Astrocyte (in vitro differentiated cells and primary cell): ENCODE results near the gene IRGC. TPM values are rescaled to one million over a fixed set of nuclear protein-coding genes. Genes with fewer than 3 reads are reported as not detected.

ENCODE experiments used
- DNase-seq: peaks from one replicate; pipeline ENCODE4 v3.0.0-alpha.2; 2010; ENCODE audit warnings: low read depth
- FAIRE-seq: peaks from 2 replicates; lab custom pipeline; 2011; peaks lifted over from hg19 to GRCh38; lab: Jason Lieb, UNC
- H2AFZ ChIP-seq: 2 replicates; pipeline ENCODE4 v1.6.0; 2012; ENCODE audit warnings: low read depth, low read length, inconsistent platforms
- H3K27ac ChIP-seq: 2 replicates; pipeline ENCODE4 v1.5.1; 2011; ENCODE audit warnings: low read depth, low read length, inconsistent platforms
- H3K27me3 ChIP-seq: 2 replicates; pipeline ENCODE4 v1.6.0; 2011; ENCODE audit warnings: low read length, inconsistent platforms; ENCODE audit not compliant: insufficient read depth
- H3K36me3 ChIP-seq: 2 replicates; pipeline ENCODE4 v1.5.1; 2011; ENCODE audit warnings: low read length, inconsistent platforms; ENCODE audit not compliant: insufficient read depth
- H3K4me1 ChIP-seq: 2 replicates; pipeline ENCODE4 v1.5.1; 2011; ENCODE audit warnings: low read length, inconsistent platforms; ENCODE audit not compliant: insufficient read depth
- H3K4me2 ChIP-seq: 2 replicates; pipeline ENCODE4 v1.6.0; 2012; ENCODE audit warnings: low read length, inconsistent platforms
- H3K4me3 ChIP-seq: 2 replicates; pipeline ENCODE4 v1.5.1; 2011; ENCODE audit warnings: low read depth, mild to moderate bottlenecking, low read length, inconsistent platforms; ENCODE audit not compliant: insufficient read depth
- H3K79me2 ChIP-seq: 2 replicates; pipeline ENCODE4 v1.6.0; 2012; ENCODE audit warnings: mild to moderate bottlenecking, low read length, inconsistent platforms; ENCODE audit not compliant: insufficient read depth
- H3K9ac ChIP-seq: 2 replicates; pipeline ENCODE4 v1.6.0; 2012; ENCODE audit warnings: mild to moderate bottlenecking, low read length, inconsistent platforms
- H3K9me3 ChIP-seq: 2 replicates; pipeline ENCODE4 v1.5.1; 2012; ENCODE audit warnings: low read depth, mild to moderate bottlenecking, low read length, inconsistent platforms; ENCODE audit not compliant: insufficient read depth
- H4K20me1 ChIP-seq: 2 replicates; pipeline ENCODE4 v1.6.0; 2012; ENCODE audit warnings: low read length, inconsistent platforms; ENCODE audit not compliant: insufficient read depth
- H3K27ac Mint-ChIP-seq: one replicate; pipeline ENCODE4 v1.8.0; 2021; ENCODE audit warnings: mild to moderate bottlenecking, mixed read lengths; ENCODE audit not compliant: unreplicated experiment
- H3K27me3 Mint-ChIP-seq: one replicate; pipeline ENCODE4 v1.8.0; 2021; ENCODE audit warnings: low read depth, mixed read lengths; ENCODE audit not compliant: unreplicated experiment
- H3K36me3 Mint-ChIP-seq: one replicate; pipeline ENCODE4 v1.8.0; 2021; ENCODE audit warnings: low read depth, mixed read lengths; ENCODE audit not compliant: unreplicated experiment
- H3K4me1 Mint-ChIP-seq: one replicate; pipeline ENCODE4 v1.8.0; 2021; ENCODE audit warnings: low read depth, mixed read lengths; ENCODE audit not compliant: unreplicated experiment
- H3K4me3 Mint-ChIP-seq: one replicate; pipeline ENCODE4 v1.8.0; 2021; ENCODE audit warnings: mild to moderate bottlenecking, moderate library complexity, mixed read lengths; ENCODE audit not compliant: unreplicated experiment
- H3K9me3 Mint-ChIP-seq: one replicate; pipeline ENCODE4 v1.8.0; 2021; ENCODE audit warnings: mild to moderate bottlenecking, mixed read lengths; ENCODE audit not compliant: unreplicated experiment
- EZH2 ChIP-seq: IDR thresholded peaks from 2 replicates; pipeline ENCODE4 v1.6.1; 2012; ENCODE audit warnings: mild to moderate bottlenecking, low read length, inconsistent platforms; ENCODE audit not compliant: insufficient read depth
- total RNA-seq: library from RNA; stranded (reverse); gene quantifications from 2 replicates; pipeline ENCODE4 v1.2.1, GENCODE V29; 2021
- TF ChIP-seq, protein P1 (sequence below): IDR thresholded peaks from 2 replicates; pipeline ENCODE4 v1.5.1; 2011; ENCODE audit warnings: low read depth, mild to moderate bottlenecking, inconsistent platforms, low read length, moderate library complexity; ENCODE audit not compliant: insufficient read depth

The IRGC gene
- total RNA-seq, 1 donor from 2014 or later = not detected

GRCh38 chr19:43729919-43730318 is 14.0 kb downstream of the IRGC start:
- Histone ChIP-seq H4K20me1 (peaks cover 4% of the 10 kb centered on the region), H3K27ac (no peak overlapping the region), H2AFZ (no peak overlapping the region), H3K4me1 (no peaks in the 10 kb centered on the region), H3K27me3 (no peaks in the 10 kb centered on the region), H3K79me2 (no peaks in the 10 kb centered on the region), H3K4me2 (no peak overlapping the region), H3K4me3 (no peak overlapping the region), H3K36me3 (peaks cover 25% of the 10 kb centered on the region), H3K9me3 (no peaks in the 10 kb centered on the region), H3K9ac (no peak overlapping the region)
- no peak for FAIRE-seq
- Mint-ChIP-seq H3K4me3 (peak overlapping the region; percentile 4), H3K27me3 (no peaks in the 10 kb centered on the region), H3K27ac (no peak overlapping the region), H3K36me3 (peaks cover 43% of the 10 kb centered on the region), H3K4me1 (peaks cover 3% of the 10 kb centered on the region), H3K9me3 (no peaks in the 10 kb centered on the region)
- TF ChIP-seq, protein P1, sequence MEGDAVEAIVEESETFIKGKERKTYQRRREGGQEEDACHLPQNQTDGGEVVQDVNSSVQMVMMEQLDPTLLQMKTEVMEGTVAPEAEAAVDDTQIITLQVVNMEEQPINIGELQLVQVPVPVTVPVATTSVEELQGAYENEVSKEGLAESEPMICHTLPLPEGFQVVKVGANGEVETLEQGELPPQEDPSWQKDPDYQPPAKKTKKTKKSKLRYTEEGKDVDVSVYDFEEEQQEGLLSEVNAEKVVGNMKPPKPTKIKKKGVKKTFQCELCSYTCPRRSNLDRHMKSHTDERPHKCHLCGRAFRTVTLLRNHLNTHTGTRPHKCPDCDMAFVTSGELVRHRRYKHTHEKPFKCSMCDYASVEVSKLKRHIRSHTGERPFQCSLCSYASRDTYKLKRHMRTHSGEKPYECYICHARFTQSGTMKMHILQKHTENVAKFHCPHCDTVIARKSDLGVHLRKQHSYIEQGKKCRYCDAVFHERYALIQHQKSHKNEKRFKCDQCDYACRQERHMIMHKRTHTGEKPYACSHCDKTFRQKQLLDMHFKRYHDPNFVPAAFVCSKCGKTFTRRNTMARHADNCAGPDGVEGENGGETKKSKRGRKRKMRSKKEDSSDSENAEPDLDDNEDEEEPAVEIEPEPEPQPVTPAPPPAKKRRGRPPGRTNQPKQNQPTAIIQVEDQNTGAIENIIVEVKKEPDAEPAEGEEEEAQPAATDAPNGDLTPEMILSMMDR = no peak
- no peak for TF ChIP-seq EZH2
- DNase-seq = no peak

DNA sequence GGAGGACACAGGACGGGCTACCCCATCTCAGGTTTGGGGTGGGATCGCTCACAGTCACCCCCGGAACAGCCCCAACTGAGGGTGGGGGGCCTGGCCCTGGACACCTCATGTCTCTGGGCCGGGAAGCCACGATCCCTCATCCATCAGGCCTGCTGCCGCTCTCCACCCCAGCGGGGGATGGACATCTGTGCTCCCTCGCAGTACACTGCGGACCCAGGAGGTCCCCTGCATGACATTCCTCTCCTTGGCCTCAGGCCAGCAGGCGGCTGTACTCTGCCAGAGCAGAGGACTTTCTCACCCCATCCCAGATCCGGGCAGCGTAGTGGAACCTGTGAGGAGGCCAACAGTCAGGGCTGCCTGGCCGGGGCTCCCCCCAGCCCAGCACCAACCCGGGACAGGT is 15.5 kb downstream of the IRGC start:
- Histone ChIP-seq H3K4me1 (no peaks in the 10 kb centered on the region), H3K4me3 (no peak overlapping the region), H3K79me2 (no peaks in the 10 kb centered on the region), H3K9me3 (no peaks in the 10 kb centered on the region), H3K4me2 (no peak overlapping the region), H3K9ac (no peak overlapping the region), H2AFZ (no peak overlapping the region), H4K20me1 (peaks cover 4% of the 10 kb centered on the region), H3K27ac (no peak overlapping the region), H3K27me3 (no peaks in the 10 kb centered on the region), H3K36me3 (peaks cover 36% of the 10 kb centered on the region)
- no peak for TF ChIP-seq EZH2
- TF ChIP-seq, protein P1 = no peak
- H3K4me1 Mint-ChIP-seq = peaks cover 10% of the 10 kb centered on the region
- no peak for DNase-seq
- no peaks in the 10 kb centered on the region for H3K9me3 Mint-ChIP-seq
- H3K4me3 Mint-ChIP-seq = no peak overlapping the region
- no peak for FAIRE-seq
- no peaks in the 10 kb centered on the region for H3K27me3 Mint-ChIP-seq
- H3K36me3 Mint-ChIP-seq = peaks cover 43% of the 10 kb centered on the region
- H3K27ac Mint-ChIP-seq = no peak overlapping the region

DNA sequence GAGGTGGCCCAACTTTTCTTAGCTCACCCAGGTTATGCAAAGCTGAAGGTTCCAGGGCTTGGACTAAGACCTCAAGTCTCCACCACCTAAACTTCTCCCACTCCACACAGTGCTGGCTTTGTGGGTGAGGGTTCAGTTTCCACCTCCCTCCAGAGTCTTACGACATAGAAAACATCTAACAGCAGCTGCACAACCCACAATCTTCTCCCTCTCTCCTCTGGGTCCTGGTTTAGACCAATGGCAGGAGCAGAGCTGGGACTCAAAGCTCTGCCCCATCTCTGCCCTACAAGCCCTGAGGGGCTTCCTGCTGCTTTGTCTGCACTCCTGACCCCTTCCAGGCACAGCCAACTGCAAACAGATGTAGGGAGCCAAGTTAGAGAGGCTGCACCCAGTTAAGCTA is 16.0 kb downstream of the IRGC start:
- no peak overlapping the region for H3K27ac ChIP-seq
- Mint-ChIP-seq H3K27ac (no peak overlapping the region), H3K4me1 (peaks cover 11% of the 10 kb centered on the region), H3K27me3 (no peaks in the 10 kb centered on the region), H3K4me3 (no peak overlapping the region), H3K9me3 (no peaks in the 10 kb centered on the region), H3K36me3 (peaks cover 46% of the 10 kb centered on the region)
- H3K9me3 ChIP-seq = no peaks in the 10 kb centered on the region
- no peak for TF ChIP-seq EZH2
- TF ChIP-seq, protein P1 = no peak
- no peaks in the 10 kb centered on the region for H3K27me3 ChIP-seq
- no peaks in the 10 kb centered on the region for H3K4me1 ChIP-seq
- no peak overlapping the region for H3K9ac ChIP-seq
- peaks cover 4% of the 10 kb centered on the region for H4K20me1 ChIP-seq
- no peak for FAIRE-seq
- no peak overlapping the region for H2AFZ ChIP-seq
- H3K79me2 ChIP-seq = no peaks in the 10 kb centered on the region
- H3K4me3 ChIP-seq = no peak overlapping the region
- no peak overlapping the region for H3K4me2 ChIP-seq
- DNase-seq = no peak
- H3K36me3 ChIP-seq = peaks cover 36% of the 10 kb centered on the region
